Stimulated activated CD4-positive, alpha-beta T cell treated with anti-CD3 and anti-CD28 coated beads, Interleukin-4, amount 100 ng/mL, for 24 hours (primary cell): ENCODE measurements around the gene SLC16A3.

Source experiments
- DNase-seq: peaks from one replicate; pipeline ENCODE4 v3.0.0-alpha.2; 2020

Gene SLC16A3

DNA sequence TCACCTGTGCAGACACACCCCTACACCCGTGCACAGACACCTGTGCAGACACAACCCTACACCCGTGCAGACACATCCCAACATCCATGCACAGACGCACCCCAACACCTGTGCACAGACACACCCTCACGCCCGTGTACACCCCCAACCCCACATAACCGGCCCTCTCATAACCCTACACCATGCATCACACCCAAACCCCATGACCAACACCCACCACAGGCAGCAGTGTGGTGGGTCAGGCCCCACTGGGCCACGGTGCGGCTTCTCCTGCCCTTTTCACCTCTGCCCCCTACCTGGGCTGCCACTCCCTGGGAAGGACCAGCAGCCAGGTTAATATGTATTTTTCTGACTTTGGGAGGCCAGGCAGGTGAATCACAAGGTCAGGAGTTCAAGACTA lies 4.2 kb upstream of the SLC16A3 start:
- DNase-seq, result no peak

DNA sequence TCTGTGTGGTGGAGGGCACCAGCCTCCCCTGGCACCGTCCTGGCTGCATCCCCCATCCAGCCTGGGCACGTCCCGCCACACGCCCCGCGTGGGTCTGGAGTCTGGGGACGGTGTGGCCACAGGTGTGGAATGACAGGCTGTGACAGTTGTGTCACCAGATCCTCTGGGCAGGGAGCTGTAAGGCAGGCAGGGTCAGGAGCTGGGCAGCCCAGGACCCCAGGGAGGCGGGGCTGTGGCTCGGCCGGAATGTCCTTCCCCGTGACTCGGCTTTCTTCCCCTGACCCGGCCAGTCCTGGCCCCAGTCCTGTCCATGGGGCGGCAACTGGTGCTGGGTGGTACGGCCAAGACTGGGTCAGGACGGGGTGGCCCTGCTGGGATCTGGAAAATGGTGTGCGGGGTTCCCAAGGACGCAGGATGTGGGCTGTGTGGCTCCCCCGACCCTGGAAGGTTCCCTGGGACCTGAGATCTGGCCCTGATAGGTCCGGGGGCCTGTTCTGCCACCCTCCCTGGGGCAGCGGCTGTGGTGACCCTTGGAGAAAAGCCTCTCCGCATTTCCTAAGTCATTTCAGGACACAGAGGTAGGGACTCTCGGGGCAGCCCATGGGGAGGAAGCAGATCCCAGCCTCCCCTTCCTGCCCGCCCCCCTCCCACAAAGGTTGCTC lies 3.3 kb upstream of the SLC16A3 start:
- DNase-seq, result no peak

DNA sequence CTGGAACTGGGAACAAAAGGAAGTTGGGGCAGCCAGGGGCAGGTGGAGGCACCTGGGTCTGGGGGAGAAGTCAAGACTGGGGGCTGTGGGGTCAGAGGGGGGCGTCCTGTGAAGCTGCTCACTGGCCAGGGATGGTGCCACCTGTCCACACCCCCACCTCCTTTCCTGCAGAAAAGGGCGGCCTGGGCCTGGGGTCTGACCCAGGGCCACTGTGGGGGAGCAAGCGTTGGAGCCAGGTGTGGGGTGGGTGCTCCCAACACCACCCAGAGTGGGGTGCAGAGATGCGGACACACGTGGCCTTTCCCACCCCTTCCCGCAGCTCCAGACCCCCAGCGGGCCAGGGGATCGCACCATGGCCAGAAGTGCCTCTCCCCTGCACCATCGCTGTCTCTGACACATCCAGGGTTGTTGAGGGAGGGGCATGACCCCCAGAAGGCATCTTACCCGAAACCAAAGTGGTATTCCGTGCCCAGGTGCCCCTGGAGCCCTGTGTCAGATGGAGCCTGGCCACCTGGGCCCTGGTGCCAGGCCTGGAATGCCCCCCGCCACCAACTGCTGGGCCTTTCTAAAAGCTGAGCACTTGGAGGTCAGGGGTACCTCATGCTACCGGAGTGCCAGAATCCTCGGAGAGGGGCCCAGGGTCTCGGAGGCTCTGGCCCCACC lies 2.6 kb upstream of the SLC16A3 start:
- DNase-seq, result no peak

DNA sequence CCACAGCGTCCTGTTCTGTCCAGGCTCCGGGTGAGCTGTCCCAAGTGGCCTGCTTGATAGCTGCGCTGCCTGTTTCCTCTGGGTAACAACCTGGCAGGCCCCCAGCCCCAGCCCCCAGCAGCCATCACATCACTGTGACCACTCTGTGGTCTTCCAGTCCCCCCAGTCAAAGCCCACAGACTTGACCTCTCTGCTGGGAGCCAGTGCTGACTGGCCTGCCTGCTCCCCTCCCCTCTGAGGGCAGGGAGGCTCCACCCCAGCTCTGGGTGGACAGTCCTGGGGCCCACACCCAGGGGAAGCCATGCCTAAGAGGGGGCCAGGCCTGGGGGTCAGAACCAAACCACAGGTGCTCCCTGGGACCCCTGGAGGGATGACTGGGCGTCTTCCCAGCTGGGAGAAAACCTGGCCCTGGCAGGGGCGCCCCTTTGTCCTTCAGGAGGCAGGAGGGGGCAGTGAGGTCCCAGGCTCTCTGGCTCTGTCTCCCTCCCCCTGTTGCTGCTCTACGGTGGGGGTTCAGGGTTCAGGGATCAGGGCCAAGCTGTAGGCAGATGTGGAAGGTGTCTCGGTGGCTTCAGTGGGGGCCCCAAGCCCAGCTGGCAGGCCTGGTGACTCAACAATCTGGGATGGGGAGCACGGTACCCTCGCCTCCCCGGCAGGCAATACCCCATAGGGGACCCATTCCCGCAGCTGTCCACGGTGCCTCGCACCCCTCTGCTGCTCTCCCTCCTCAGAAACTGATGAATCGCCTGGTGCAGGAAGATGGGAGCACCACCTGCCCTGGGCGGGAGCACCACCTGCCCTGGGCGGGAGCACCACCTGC lies 1.8 kb upstream of the SLC16A3 start:
- DNase-seq, result no peak

DNA sequence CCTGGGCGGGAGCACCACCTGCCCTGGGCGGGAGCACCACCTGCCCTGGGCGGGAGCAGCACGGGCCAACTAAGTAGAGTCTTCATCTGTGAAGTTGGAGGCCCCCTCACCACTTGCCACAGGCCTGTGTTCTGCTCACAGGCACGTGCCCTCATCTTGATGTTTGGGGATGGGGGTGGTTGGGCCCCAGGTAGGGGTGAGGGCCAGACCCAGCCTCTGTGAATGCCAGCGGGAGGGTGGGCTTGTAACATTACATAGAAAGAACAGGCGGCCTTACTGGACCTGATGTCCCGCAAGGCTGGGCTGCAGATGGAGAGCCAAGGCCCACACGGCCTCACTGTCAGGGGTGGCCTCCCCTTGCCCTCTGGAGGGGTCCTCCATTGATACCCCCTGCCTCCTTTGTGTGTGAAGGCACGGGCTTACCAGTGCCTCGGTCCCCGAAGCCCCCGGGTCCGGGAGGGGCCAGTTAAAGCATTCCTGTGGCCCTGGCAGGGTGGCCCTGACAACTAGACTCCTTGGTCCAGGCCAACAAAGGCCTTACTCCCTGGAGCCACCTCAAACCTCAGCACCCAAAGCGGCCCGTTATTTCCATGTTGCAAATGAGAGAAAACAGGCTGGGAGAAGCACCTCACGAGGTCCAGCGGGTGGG lies 1.1 kb upstream of the SLC16A3 start:
- no peak for DNase-seq

DNA sequence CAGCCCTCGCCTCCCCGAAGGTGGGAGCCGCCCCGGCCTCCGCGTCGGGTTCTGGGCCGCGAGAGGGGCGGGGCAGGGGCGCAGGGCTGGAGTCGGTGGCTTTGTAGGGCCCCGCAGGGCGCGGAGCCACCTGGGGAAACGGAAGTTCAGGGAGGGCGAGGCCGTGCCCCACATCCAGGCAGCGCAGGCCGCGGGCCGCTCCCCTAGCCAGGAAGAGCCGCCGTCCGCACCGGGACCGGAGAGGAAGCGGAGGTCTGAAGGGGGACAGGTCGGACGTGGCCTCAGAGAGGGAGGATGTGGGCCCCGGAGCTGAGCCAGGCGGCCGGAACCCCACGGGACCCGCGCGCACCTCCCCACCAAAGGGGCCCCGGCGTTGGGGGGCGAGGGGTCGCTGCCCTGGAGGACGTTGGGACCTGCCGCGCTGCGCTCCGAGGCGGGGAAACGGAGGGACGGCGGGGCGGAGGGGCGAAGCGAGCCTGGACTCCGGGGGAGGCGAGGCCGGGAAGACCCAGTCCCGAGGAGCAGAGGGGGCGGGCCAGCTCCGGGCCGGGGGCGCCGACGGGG lies 482 bp upstream of the SLC16A3 start:
- peak; percentile 45 for DNase-seq

DNA sequence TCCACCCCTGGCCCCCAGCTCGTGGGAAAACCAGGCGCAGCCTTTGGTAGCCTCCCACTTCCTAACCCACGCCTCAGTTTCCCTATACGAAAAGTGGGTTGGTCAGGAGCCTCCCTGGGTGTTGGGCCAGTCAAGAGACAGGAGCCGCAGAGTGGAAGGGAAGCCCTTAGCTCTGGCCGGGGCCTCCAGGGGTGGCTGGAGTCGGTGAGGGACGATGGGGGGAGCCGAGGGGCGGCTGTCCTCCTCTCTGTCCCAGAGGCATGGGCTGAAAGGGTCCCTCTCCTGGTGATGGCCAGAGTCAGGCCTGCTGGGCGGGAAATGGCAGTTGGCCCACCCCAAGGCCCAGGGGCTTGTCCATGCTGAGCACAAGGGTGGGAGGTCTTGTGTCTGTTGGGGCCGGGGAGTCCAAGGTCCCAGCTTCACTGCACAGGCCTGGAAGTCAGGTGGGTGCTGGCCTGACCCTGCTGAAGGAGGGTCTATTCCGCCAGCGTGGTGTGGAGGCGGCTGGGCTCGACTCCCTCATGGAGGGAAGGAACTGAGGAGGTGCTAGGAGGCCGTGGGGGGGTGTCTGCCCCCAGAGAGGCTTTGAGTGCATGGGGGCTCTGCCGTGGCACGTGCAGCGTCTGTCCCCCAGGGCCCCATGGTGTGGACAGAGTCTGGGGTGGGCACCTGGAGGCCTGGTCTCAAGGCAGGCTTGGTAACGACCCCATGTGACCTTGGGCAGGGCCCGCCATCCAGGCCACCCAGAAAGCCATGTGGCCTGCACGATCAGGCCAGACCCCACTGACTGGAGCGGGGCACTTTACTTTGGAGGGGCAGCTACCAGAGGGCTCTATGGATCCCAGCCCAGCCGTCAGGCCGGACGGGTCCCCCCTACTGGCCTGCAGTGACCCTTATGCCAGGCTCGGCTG lies 1.1 kb downstream of the SLC16A3 start:
- no peak for DNase-seq

DNA sequence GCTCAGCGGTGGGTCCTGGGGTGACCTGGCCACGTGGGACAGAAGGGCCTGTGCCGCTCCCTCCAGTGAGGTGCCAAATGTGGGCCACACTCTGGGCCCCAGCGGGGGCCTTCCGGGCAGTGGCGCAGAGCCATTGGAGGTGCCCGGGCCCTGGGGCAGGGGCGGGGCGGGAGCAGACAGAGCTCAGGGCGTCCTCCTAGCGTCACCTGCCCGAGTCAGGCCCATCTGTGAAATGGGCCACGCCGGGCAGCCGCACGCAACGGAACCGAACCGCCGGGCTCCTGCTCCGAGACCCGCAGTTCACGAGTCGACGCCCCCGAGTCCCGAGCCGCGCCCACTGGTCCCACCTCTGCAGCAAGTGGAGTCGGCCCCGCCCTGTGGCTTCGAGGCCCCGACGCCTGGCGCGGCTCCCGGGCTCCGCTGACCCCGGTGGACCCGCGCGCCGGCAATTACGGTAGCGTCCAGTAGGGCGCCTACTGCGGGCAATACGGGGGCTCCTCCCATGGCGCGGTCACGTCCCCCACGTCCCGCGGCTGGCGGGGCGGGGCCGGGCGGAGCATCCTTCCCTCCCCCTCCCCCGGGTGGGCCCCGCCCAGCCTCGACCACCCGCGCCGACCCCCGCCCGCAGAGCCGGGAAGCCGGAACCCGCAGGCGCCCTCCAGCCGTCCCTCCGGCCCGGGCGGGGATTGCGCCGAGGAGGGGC lies 1.9 kb downstream of the SLC16A3 start:
- DNase-seq, result peak; percentile 49

DNA sequence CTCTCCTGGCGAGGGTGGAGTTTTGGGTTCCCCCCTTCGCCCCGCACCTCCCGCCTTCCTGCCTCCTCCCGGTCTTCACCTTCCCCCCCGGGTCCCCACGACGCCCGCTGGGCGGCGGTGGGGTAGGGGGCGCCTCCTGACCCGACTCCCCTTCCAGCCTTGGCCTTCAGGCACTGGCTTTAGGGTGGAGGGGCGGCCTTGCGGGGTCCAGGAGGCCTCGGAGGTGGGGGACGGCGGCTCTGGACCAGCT lies 2.4 kb downstream of the SLC16A3 start:
- no peak for DNase-seq

DNA sequence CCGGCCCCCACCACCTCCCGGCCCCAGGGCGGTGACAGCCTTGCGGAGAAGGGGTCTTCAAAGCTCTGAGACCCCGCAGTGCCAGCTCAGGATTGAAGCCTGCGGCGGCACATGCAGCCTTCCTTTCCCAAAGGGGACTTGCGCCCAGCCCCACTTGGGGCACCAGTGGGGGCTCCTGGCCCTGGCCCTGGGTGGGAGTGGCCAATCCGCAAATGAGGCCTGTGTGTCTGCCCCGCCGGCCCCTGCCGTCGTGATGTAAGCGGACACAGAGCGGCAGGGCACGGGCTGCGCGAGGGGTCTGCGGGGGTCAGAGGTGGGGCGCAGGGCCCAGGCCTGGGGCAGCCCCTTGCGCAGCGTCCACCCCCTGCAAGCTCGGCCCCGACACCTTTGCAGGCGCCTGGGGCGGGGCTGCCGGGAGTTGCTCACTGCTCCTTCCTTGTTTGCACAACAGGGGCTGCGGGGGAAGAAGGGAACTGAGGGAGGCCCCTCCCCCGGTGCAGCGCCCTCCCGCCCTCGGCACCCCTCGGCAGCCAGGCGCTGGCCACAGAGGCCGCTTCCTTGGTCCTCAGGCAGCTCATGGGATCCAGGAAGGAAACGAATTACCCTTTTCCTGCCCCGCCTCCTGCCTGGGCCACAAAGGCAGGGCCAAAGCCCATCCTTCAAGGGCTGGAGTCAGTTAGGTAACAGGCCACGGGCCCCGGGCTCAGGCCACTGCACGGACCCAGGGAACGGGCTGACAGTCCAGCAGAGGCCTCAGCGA lies 2.9 kb downstream of the SLC16A3 start:
- DNase-seq, result no peak

DNA sequence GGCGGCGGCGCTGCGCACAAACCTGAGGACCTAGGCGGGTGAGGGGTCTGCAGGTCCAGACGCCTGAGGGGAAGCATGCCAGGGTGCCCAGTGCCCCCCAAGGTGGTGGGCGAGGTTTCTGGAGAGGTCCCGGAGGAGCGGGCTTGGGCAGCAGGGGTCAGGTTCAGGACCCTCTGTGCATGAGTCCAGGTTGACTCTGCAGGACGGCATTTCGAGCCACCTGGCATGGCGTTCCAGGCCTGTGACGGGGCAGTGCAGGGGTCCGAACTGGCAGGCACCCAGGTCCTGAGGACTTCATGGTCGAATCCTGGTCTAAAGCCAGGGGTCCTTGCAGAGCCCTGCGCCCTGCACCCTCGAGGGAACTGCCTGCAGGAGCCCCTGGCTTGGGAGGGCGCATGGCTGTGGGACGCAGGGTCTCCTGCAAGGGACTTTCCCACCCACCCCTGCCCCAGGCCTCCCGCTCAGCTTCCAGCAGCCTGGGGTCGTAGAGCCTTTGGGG lies 3.5 kb downstream of the SLC16A3 start:
- DNase-seq, result no peak

DNA sequence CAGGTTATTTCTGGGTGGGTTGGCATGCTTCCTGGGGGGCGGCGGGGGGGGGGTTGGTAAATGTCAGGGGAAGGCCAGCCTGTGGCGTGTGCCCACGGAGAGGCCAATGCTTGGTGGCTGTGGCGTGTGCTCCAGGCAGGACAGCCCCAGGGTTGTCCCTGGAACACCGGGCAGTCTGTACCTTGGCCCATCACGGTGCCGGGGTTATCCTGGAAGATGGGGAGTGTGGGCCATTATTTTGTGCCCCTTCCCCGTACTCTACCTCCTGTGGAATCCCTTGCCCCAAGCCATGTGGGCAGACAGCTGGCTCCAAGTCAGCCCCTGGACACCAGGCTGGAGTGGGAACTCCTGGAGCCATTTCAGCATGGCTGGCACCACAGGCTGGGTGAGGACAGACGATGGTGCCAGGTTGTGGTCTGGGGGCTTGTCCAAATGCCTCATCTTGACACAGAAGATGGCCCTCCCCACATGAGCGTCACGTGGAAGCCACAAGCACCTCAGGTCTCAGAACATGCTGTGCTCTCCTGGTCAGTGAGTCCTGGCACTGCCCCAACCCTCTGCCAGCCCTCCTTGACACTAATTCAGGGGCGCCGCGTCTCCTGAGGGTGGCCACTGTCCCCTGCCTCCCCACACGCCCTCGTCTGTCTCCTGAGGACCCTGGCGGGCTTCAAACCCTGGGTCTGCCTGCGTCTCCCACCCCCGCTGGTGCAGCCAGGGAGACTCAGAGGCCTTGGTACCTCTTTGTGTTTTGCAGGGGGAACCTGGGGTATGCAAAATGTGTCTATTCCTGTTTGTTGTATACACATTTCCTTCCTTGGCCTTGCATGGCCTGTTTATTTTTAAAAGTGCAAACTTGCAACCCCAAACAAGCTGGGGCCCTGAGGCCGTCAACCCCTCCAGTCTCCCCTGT lies 4.3 kb downstream of the SLC16A3 start:
- DNase-seq, result no peak

DNA sequence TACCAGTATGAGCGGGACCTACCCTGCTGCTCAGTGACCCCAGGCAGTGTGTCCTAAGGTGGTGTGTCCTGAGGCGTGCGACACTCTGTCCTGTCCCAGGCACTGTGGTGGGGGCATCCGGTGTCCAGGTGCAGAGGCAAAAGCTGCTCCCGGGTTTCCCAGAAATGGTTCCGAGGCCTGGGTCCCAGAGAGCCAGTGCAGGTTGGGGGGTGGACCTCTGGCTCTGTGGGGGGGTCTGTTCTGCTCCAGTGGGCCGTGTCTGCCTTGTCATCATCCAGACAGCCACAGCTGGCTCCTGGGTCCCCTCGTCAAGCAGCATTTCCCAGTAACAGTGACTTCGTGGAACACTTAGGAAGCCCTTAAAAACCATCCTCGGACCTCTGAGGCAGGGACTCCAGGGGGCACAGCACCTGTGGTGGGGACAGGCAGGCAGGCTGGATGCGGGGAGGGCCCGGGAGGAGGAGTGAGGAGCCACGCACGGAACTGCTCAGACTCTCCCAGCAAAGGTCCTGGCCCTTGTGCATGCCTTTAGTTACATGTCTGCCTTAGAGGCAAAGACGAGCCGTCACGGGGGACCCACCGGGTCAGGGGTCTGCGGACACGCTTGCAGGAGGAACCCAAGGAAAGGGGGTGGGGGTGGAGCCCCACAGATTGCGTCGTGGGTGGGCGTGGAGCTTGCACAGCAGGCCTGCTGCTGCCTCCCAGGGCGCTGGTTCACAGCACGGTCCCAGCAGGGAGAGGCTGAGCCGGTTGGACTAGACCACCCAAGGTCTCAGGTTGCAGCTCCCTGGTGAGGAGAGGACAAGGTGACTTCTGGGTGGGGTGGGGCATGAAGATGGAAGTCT lies 5.6 kb downstream of the SLC16A3 start:
- DNase-seq, result no peak

DNA sequence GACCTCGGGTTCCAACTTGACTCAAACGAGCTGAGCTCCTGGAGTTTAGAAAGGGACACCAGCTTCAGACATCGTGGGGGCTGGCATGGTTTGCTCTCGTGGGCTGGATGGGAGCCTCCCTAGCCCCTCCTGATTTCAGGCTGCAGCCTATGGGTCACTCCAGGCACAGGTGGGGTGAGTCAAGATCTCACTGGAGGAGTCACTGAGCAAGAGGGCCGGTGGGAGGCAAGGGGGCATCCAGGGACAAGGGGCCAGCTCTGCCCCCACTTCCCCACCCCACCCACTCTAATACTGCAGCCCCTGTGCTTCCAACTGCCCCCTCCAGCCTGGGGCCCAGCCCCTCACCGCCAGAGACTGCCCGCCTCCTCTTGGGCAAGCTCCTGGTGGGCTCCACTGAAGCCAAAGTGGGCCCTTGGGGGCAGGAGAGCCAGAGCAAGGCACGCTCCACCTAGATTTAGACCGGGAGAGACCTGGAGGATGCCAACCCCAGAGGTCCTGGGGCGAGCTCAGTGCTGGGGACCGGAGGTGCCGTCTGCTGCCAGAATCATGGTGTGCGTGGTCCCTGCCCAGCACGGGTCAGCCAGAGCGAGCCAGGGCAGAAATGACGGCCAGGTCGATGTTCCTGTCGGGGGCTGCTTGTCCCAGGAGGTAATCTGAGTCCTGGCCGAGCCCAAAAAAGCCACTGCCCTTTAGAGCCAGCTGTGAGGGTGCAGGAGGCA lies 6.4 kb downstream of the SLC16A3 start:
- DNase-seq, result no peak

DNA sequence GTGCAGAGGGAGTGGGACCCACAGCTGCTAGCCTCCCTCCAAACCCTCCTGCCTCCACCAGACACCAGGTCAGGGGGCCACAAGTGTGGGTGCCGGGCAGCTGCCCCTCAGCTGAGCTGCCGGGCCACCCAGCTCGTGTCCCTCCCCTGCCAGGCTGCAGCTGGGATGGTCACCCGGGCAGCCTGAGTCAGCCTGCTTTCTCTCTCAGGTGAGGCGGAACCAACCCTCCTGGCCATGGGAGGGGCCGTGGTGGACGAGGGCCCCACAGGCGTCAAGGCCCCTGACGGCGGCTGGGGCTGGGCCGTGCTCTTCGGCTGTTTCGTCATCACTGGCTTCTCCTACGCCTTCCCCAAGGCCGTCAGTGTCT lies 6.9 kb downstream of the SLC16A3 start:
- DNase-seq, result no peak

DNA sequence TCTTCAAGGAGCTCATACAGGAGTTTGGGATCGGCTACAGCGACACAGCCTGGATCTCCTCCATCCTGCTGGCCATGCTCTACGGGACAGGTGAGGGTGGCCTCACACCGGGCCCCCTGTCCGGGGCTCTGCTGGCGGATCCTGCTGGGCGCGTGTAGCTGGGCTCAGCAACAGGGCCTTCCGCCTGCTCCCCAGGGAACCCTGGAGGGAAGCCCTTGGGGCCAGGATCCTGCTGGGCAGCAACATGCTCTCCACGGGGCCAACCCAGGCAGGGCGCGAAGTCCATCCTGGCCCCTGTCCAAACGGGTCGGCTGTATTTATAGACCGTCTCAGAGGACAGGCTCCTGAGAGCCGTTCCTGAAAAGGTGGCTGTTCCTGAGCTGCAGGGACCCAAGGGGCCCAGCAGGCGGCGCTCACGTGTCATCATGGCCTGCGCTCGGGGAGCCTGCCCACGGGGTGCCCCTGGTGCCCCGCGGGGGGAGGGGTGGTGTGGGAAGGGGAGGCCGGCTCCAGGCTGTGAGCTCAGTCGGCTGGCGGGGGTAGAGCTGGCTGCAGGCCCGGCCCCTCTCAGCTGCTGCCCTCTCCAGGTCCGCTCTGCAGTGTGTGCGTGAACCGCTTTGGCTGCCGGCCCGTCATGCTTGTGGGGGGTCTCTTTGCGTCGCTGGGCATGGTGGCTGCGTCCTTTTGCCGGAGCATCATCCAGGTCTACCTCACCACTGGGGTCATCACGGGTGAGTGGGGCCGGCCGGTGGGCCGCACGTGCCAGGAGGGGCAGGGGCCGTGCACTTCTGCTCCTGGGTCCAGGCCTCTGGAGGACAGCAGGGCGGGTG lies 7.5 kb downstream of the SLC16A3 start:
- peak; percentile 75 for DNase-seq

DNA sequence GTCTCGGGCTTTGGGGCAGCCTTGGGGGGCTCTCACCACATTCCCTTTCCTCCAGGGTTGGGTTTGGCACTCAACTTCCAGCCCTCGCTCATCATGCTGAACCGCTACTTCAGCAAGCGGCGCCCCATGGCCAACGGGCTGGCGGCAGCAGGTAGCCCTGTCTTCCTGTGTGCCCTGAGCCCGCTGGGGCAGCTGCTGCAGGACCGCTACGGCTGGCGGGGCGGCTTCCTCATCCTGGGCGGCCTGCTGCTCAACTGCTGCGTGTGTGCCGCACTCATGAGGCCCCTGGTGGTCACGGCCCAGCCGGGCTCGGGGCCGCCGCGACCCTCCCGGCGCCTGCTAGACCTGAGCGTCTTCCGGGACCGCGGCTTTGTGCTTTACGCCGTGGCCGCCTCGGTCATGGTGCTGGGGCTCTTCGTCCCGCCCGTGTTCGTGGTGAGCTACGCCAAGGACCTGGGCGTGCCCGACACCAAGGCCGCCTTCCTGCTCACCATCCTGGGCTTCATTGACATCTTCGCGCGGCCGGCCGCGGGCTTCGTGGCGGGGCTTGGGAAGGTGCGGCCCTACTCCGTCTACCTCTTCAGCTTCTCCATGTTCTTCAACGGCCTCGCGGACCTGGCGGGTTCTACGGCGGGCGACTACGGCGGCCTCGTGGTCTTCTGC lies 8.4 kb downstream of the SLC16A3 start:
- DNase-seq, result no peak
